GM20000 (cell line): ENCODE results near the gene PHOSPHO1.
A peak's percentile ranks its signal among the peaks of the same experiment; 100 is the strongest.

ENCODE experiments used
- DNase-seq: peaks from one replicate; pipeline ENCODE4 v3.0.0; 2012; ENCODE audit warnings: low spot score
- CTCF ChIP-seq: IDR thresholded peaks from 2 replicates; pipeline ENCODE4 v1.5.1; 2012; ENCODE audit warnings: mild to moderate bottlenecking, control low read depth; ENCODE audit errors: extremely low read depth, missing control alignments

Gene PHOSPHO1

GRCh38 chr17:49216482-49216881, 14.1 kb downstream of the PHOSPHO1 start:
- DNase-seq, result no peak
- TF ChIP-seq CTCF, result no peak

GRCh38 chr17:49214676-49215360, 15.8 kb downstream of the PHOSPHO1 start:
- DNase-seq, result peak; percentile 56
- no peak for TF ChIP-seq CTCF

GRCh38 chr17:49213847-49214246, 16.7 kb downstream of the PHOSPHO1 start:
- no peak for DNase-seq
- no peak for TF ChIP-seq CTCF

GRCh38 chr17:49213399-49213798, 17.2 kb downstream of the PHOSPHO1 start:
- DNase-seq, result no peak
- TF ChIP-seq CTCF, result no peak

GRCh38 chr17:49210158-49211029, 20.2 kb downstream of the PHOSPHO1 start, which contains the start of the genes ABI3 and GNGT2:
ABI3 (plus strand) TSS chr17:49210707; CDS start chr17:49210725, 18 bp downstream.
GNGT2 (minus strand) TSS chr17:49210574; CDS start chr17:49207422, 3,152 bp downstream.
- no peak for TF ChIP-seq CTCF
- DNase-seq, result peak; percentile 87

GRCh38 chr17:49209061-49209571, 21.5 kb downstream of the PHOSPHO1 start:
- DNase-seq, result no peak
- TF ChIP-seq CTCF, result no peak

GRCh38 chr17:49204516-49204915, 26.1 kb downstream of the PHOSPHO1 start:
- TF ChIP-seq CTCF, result no peak
- no peak for DNase-seq
